WTC11 (cell line): ENCODE measurements around the gene TMEM179. TPM values are rescaled to one million over a fixed set of nuclear protein-coding genes. Genes with fewer than 3 reads are reported as not detected.
A peak's percentile ranks its signal among the peaks of the same experiment; 100 is the strongest.

Source experiments
- ATAC-seq: fragments of 200-7000 bp; cut with Tn5 transposase; 2 replicates; pipeline ENCODE4 v1.10.0; 2021; ENCODE audit warnings: mild to moderate bottlenecking, moderate library complexity
- CTCF ChIA-PET: fragments of 300-600 bp; sonication (Branson Sonifier 250); formaldehyde crosslinking; loops from one replicate; lab custom pipeline; 2021; ENCODE audit warnings: antibody characterized with exemption; lab: Charles Lee
- POLR2A ChIA-PET: fragments of 350-600 bp; sonication (Branson Sonifier 250); formaldehyde crosslinking; loops from one replicate; lab custom pipeline; 2021; ENCODE audit warnings: antibody characterized with exemption; lab: Charles Lee
- DNase-seq: peaks from one replicate; pipeline ENCODE4 v3.0.0; 2021; ENCODE audit warnings: low spot score
- H3K27ac Mint-ChIP-seq: 2 replicates; pipeline ENCODE4 v1.8.0; 2021; ENCODE audit warnings: mixed read lengths
- H3K27me3 Mint-ChIP-seq: 2 replicates; pipeline ENCODE4 v1.8.0; 2021; ENCODE audit warnings: low read depth, mild to moderate bottlenecking, moderate library complexity, mixed read lengths
- H3K36me3 Mint-ChIP-seq: 2 replicates; pipeline ENCODE4 v1.8.0; 2021; ENCODE audit warnings: mixed read lengths
- H3K4me1 Mint-ChIP-seq: 2 replicates; pipeline ENCODE4 v1.8.0; 2022; ENCODE audit warnings: mixed read lengths
- H3K4me3 Mint-ChIP-seq: 2 replicates; pipeline ENCODE4 v1.8.0; 2021; ENCODE audit warnings: mild to moderate bottlenecking, moderate library complexity, mixed read lengths
- H3K9me3 Mint-ChIP-seq: 2 replicates; pipeline ENCODE4 v1.8.0; 2021; ENCODE audit warnings: mixed read lengths
- FOXP1 ChIP-seq: sonication (generic); formaldehyde crosslinking; IDR thresholded peaks from 2 replicates; pipeline ENCODE4 v1.8.0; 2022; ENCODE audit warnings: missing genetic modification reagents, mild to moderate bottlenecking, moderate library complexity, borderline replicate concordance
- KAT7 ChIP-seq: sonication (generic); formaldehyde crosslinking; IDR thresholded peaks from 2 replicates; pipeline ENCODE4 v1.8.1; 2023; ENCODE audit warnings: missing genetic modification reagents, mild to moderate bottlenecking, borderline replicate concordance
- MLX ChIP-seq: sonication (generic); formaldehyde crosslinking; IDR thresholded peaks from 2 replicates; pipeline ENCODE4 v1.8.1; 2023; ENCODE audit warnings: mild to moderate bottlenecking, missing genetic modification reagents, moderate library complexity
- MXD4 ChIP-seq: fragments of 250-450 bp; sonication (Bioruptor Pico); IDR thresholded peaks from 2 replicates; pipeline ENCODE4 v1.8.0; 2021; ENCODE audit warnings: mild to moderate bottlenecking, moderate library complexity, borderline replicate concordance
- NR1H2 ChIP-seq: sonication (generic); formaldehyde crosslinking; IDR thresholded peaks from 2 replicates; pipeline ENCODE4 v1.9.0; 2021; ENCODE audit warnings: mild to moderate bottlenecking, moderate library complexity, missing genetic modification reagents
- RORB ChIP-seq: fragments of 250-450 bp; sonication (Bioruptor Pico); IDR thresholded peaks from 2 replicates; pipeline ENCODE4 v1.9.0; 2021; ENCODE audit warnings: mild to moderate bottlenecking
- SP1 ChIP-seq: sonication (generic); formaldehyde crosslinking; conservative IDR thresholded peaks from 2 replicates; pipeline ENCODE4 v1.8.1; 2022; ENCODE audit warnings: missing genetic modification reagents
- TEAD4 ChIP-seq: sonication (generic); formaldehyde crosslinking; IDR thresholded peaks from 2 replicates; pipeline ENCODE4 v1.8.0; 2022; ENCODE audit warnings: mild to moderate bottlenecking, missing genetic modification reagents
- USF1 ChIP-seq: sonication (generic); formaldehyde crosslinking; IDR thresholded peaks from 2 replicates; pipeline ENCODE4 v1.8.0; 2022; ENCODE audit warnings: mild to moderate bottlenecking, missing genetic modification reagents
- ZNF263 ChIP-seq: sonication (generic); formaldehyde crosslinking; IDR thresholded peaks from 2 replicates; pipeline ENCODE4 v1.8.1; 2022; ENCODE audit warnings: low read depth, mild to moderate bottlenecking, moderate library complexity, missing genetic modification reagents
- ZNF317 ChIP-seq: sonication (generic); formaldehyde crosslinking; IDR thresholded peaks from 2 replicates; pipeline ENCODE4 v1.8.1; 2023; ENCODE audit warnings: low read depth, mild to moderate bottlenecking, moderate library complexity, missing genetic modification reagents, borderline replicate concordance
- total RNA-seq: library from RNA; stranded (reverse); gene quantifications from 3 replicates; pipeline ENCODE4 v1.2.3, GENCODE V29; 2021
- TF ChIP-seq, protein P1 (sequence below): fragments of 250-450 bp; sonication (Bioruptor Pico); conservative IDR thresholded peaks from 2 replicates; pipeline ENCODE4 v1.9.0; 2021; ENCODE audit warnings: mild to moderate bottlenecking
- TF ChIP-seq, protein P2 (sequence below): fragments of 200-600 bp; IDR thresholded peaks from 2 replicates; pipeline ENCODE4 v1.8.0; 2022; ENCODE audit warnings: antibody characterized with exemption
- TF ChIP-seq, protein P3 (sequence below): fragments of 250-450 bp; sonication (Bioruptor Pico); IDR thresholded peaks from 2 replicates; pipeline ENCODE4 v1.9.0; 2021; ENCODE audit warnings: moderate library complexity, mild to moderate bottlenecking, inconsistent platforms, borderline replicate concordance
- TF ChIP-seq, protein P4 (sequence below): sonication (generic); formaldehyde crosslinking; IDR thresholded peaks from 2 replicates; pipeline ENCODE4 v1.8.1; 2023; ENCODE audit warnings: mild to moderate bottlenecking, missing genetic modification reagents, moderate library complexity
- TF ChIP-seq, protein P5 (sequence below): sonication (generic); formaldehyde crosslinking; IDR thresholded peaks from 2 replicates; pipeline ENCODE4 v1.8.0; 2023; ENCODE audit warnings: missing genetic modification reagents

The TMEM179 gene
- total RNA-seq, 1 experiment from 2014 or later, result 2.4 TPM

DNA sequence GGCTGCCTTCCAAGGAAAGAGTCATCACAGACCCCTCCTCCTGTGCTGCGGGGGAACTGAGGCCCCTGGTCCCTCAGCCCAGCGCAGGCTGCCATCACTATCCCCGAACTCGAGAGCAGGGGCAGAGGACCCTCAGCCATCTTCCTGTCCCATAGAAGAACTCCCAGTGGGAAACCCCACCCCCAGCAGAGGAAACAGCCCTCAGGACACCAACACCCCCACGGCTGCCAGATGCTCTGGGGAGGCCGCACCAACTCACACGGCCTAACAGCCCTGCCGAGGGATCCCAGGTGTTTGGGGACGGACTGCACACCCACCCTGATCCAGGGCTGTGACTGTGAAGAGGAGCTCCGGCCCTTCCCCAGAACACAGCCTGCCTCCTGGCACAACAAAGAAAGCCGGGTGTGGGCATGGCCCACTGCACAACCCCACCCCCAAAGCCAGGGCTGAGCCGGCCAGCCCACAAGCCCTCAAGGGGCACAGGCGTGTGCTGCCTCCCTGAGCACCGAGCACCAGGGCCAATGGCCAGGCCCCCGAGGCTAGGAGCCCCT is 41.3 kb downstream of the TMEM179 start:
- Mint-ChIP-seq H3K27me3 (no peaks in the 10 kb centered on the region), H3K27ac (no peak overlapping the region), H3K4me3 (no peak overlapping the region), H3K36me3 (no peaks in the 10 kb centered on the region), H3K9me3 (no peaks in the 10 kb centered on the region), H3K4me1 (peaks cover 3% of the 10 kb centered on the region; the same call in 1 of the 2 replicates)
- POLR2A ChIA-PET, result no interaction called here
- CTCF ChIA-PET, result interaction anchor here (1.4 to 2.1 kb wide), 8 partner anchors 9 to 426 kb away, joined by 4 to 23 read pairs (median 17); no protein-coding TSS in a partner anchor
- peak; percentile 6; the same call in 1 of the 2 replicates for ATAC-seq
- TF ChIP-seq FOXP1 (CRISPR knock-in tag) (peak; percentile 13; the same call in 1 of the 2 replicates), NR1H2 (CRISPR knock-in tag) (no peak)
- TF ChIP-seq, protein P1, sequence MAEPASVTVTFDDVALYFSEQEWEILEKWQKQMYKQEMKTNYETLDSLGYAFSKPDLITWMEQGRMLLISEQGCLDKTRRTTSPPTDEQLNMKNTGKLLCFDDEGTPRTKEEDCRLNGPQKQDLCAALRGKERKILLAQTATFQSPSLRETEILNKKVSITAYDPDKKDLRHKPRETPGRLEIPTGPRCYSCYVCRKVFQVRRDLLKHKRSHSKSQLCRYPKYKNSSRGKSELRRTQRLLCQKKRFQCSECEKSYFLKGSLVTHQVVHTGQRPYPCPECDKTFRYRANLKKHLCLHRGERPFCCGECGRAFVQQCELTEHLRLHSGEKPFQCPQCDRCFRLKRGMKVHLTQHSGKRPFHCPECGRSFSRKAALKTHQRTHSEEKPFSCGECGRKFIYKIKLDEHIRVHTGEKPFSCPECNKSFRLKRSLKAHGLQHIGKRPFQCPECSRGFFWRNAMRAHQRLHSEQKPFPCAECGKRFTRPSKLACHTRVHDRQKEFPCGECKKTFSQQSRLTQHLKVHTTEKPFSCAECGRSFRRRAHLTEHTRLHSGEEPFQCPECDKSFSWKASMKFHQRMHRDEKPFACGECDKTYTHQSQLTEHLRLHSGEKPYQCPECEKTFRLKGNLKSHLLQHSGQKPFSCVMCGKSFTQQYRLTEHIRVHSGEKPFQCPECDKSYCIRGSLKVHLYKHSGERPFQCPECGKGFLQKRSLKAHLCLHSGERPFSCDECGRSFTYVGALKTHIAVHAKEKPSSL (CRISPR knock-in tag), result no peak
- no peak for DNase-seq

DNA sequence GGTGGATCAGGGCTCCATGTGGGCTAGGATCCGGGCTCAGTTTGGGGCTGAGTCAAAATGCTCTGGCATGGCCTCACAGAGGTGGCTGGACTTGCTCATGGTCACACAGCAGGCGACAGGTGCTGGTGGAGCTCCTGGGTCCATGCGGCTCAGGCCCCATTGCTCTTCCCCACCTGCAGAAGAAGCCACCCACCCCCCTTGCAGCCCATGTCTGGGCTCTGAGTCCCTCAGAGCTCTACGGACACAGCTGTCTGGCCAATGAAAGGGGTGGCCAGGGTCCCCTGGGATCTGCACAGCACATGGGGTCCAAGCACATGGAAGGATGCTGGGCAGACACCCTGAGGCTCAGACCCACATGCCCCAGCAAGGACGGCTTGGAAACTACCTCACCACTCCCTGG is 42.0 kb downstream of the TMEM179 start:
- CTCF ChIA-PET, result interaction anchor here (0.6 to 1.3 kb wide), 5 partner anchors 53 to 485 kb away, joined by 3 to 4 read pairs (median 4); no protein-coding TSS in a partner anchor

DNA sequence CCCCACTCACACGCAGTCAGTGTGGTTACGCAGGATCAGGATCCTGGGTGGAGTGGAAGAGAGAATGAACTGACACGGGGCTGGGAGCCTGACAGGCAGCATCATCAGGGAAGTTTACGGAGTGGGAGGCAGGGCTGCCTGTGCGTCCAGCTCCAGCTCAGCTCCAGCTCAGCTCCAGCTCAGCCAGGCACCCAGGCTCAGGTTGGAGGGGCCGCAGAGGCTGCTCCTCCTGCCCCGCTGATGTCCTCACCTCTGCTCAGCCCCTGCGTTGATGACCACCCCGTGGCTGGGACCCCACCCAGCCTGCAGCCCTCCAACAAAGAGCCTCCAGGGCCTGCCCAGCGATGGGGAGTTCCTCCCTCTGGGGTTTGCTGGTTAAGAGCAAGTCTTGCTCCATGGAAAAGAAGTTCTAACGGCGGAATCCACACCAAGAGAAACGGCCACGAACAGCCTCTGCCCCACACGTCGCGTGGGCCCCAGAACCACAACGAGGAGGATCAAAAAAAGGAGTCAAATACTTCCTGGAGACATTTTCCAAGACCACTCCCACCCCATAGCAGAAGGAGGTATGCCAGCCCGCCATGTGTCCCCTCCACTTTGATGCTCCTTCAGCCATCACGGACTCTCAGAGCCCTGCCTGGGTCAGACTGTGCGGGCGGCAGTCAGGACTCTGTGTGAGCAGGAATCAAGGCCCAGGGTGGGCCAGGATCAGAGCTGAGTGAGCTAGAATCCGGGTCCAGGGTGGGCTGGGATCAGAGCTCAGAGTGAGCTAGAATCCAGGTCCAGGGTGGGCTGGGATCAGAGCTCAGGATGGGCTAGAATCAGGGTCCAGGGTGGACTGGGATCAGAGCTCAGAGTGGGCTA is 42.7 kb downstream of the TMEM179 start:
- no peak overlapping the region for H3K4me3 Mint-ChIP-seq
- H3K27ac Mint-ChIP-seq, result peak overlapping the region; percentile 41; the same call in 1 of the 2 replicates
- peaks cover 3% of the 10 kb centered on the region; the same call in 1 of the 2 replicates for H3K4me1 Mint-ChIP-seq
- H3K9me3 Mint-ChIP-seq, result no peaks in the 10 kb centered on the region
- CTCF ChIA-PET, result interaction anchor here (0.6 to 1.3 kb wide), 7 partner anchors 52 to 484 kb away, joined by 3 to 4 read pairs (median 3); no protein-coding TSS in a partner anchor
- no peak for DNase-seq
- H3K36me3 Mint-ChIP-seq, result no peaks in the 10 kb centered on the region
- POLR2A ChIA-PET, result no interaction called here
- no peak for ATAC-seq
- no peaks in the 10 kb centered on the region for H3K27me3 Mint-ChIP-seq
- TF ChIP-seq MXD4 (CRISPR knock-in tag) (no peak), RORB (CRISPR knock-in tag) (no peak), USF1 (no peak), ZNF263 (no peak), TEAD4 (CRISPR knock-in tag) (no peak), ZNF317 (no peak), KAT7 (CRISPR knock-in tag) (no peak), SP1 (CRISPR knock-in tag) (no peak), MLX (CRISPR knock-in tag) (no peak)
- TF ChIP-seq, protein P2, sequence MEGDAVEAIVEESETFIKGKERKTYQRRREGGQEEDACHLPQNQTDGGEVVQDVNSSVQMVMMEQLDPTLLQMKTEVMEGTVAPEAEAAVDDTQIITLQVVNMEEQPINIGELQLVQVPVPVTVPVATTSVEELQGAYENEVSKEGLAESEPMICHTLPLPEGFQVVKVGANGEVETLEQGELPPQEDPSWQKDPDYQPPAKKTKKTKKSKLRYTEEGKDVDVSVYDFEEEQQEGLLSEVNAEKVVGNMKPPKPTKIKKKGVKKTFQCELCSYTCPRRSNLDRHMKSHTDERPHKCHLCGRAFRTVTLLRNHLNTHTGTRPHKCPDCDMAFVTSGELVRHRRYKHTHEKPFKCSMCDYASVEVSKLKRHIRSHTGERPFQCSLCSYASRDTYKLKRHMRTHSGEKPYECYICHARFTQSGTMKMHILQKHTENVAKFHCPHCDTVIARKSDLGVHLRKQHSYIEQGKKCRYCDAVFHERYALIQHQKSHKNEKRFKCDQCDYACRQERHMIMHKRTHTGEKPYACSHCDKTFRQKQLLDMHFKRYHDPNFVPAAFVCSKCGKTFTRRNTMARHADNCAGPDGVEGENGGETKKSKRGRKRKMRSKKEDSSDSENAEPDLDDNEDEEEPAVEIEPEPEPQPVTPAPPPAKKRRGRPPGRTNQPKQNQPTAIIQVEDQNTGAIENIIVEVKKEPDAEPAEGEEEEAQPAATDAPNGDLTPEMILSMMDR, result no peak
- TF ChIP-seq, protein P3, sequence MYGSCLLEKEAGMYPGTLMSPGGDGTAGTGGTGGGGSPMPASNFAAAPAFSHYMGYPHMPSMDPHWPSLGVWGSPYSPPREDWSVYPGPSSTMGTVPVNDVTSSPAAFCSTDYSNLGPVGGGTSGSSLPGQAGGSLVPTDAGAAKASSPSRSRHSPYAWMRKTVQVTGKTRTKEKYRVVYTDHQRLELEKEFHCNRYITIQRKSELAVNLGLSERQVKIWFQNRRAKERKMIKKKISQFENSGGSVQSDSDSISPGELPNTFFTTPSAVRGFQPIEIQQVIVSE (CRISPR knock-in tag), result no peak
- TF ChIP-seq, protein P4, sequence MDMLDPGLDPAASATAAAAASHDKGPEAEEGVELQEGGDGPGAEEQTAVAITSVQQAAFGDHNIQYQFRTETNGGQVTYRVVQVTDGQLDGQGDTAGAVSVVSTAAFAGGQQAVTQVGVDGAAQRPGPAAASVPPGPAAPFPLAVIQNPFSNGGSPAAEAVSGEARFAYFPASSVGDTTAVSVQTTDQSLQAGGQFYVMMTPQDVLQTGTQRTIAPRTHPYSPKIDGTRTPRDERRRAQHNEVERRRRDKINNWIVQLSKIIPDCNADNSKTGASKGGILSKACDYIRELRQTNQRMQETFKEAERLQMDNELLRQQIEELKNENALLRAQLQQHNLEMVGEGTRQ (CRISPR knock-in tag), result no peak

More for the DNA sequence above, 42.0 kb downstream of the TMEM179 start:
- Mint-ChIP-seq H3K36me3 (no peaks in the 10 kb centered on the region), H3K9me3 (no peaks in the 10 kb centered on the region), H3K27me3 (no peaks in the 10 kb centered on the region), H3K27ac (no peak overlapping the region), H3K4me1 (peaks cover 3% of the 10 kb centered on the region; the same call in 1 of the 2 replicates), H3K4me3 (no peak overlapping the region)
- DNase-seq (no peak), ATAC-seq (no peak)
- POLR2A ChIA-PET, result no interaction called here
- TF ChIP-seq, protein P5, sequence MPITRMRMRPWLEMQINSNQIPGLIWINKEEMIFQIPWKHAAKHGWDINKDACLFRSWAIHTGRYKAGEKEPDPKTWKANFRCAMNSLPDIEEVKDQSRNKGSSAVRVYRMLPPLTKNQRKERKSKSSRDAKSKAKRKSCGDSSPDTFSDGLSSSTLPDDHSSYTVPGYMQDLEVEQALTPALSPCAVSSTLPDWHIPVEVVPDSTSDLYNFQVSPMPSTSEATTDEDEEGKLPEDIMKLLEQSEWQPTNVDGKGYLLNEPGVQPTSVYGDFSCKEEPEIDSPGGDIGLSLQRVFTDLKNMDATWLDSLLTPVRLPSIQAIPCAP (CRISPR knock-in tag), result no peak
